ENCODE measurements around the gene KCNJ10.

Gene KCNJ10

GRCh38 chr1:160020196-160020595 lies 49.8 kb downstream of the KCNJ10 start:
- DNase-seq = no peak

GRCh38 chr1:160018900-160019299 lies 51.1 kb downstream of the KCNJ10 start:
- DNase-seq = no peak

- no peak for DNase-seq
Observed at GRCh38 chr1:160018347-160018746, 51.6 kb downstream of the KCNJ10 start.

GRCh38 chr1:160017592-160017991 lies 52.4 kb downstream of the KCNJ10 start:
- DNase-seq = no peak

GRCh38 chr1:160011781-160012180 lies 58.2 kb downstream of the KCNJ10 start:
- no peak for DNase-seq

GRCh38 chr1:160009801-160010200 lies 60.2 kb downstream of the KCNJ10 start:
- no peak for DNase-seq

GRCh38 chr1:160009081-160009480 lies 60.9 kb downstream of the KCNJ10 start:
- no peak for DNase-seq

GRCh38 chr1:160007577-160008200 lies 62.3 kb downstream of the KCNJ10 start:
- peak; percentile 55 for DNase-seq

GRCh38 chr1:160006312-160006940 lies 63.5 kb downstream of the KCNJ10 start:
- DNase-seq = peak; percentile 77

GRCh38 chr1:160005070-160005469 lies 64.9 kb downstream of the KCNJ10 start:
- no peak for DNase-seq

- no peak for DNase-seq
Observed at GRCh38 chr1:160004425-160004824, 65.5 kb downstream of the KCNJ10 start.

GRCh38 chr1:160004001-160004400 lies 66.0 kb downstream of the KCNJ10 start:
- DNase-seq = no peak

- no peak for DNase-seq
Observed at GRCh38 chr1:160001440-160001839, 68.5 kb downstream of the KCNJ10 start.

- no peak for DNase-seq
Observed at GRCh38 chr1:159999204-159999603, 70.8 kb downstream of the KCNJ10 start.

- DNase-seq = no peak
Observed at GRCh38 chr1:159996653-159997052, 73.3 kb downstream of the KCNJ10 start.

- DNase-seq = no peak
Observed at GRCh38 chr1:159994896-159995295, 75.1 kb downstream of the KCNJ10 start.

- DNase-seq = no peak
Observed at GRCh38 chr1:159993911-159994310, 76.0 kb downstream of the KCNJ10 start.

GRCh38 chr1:159992161-159992560 lies 77.8 kb downstream of the KCNJ10 start:
- DNase-seq = no peak

GRCh38 chr1:159991513-159991912 lies 78.4 kb downstream of the KCNJ10 start:
- peak; percentile 12 for DNase-seq

GRCh38 chr1:159990005-159990404 lies 80.0 kb downstream of the KCNJ10 start:
- DNase-seq = no peak

- DNase-seq = no peak
Observed at GRCh38 chr1:159989581-159989980, 80.4 kb downstream of the KCNJ10 start.

GRCh38 chr1:159988006-159988405 lies 82.0 kb downstream of the KCNJ10 start:
- no peak for DNase-seq

- DNase-seq = no peak
Observed at GRCh38 chr1:159987186-159987585, 82.8 kb downstream of the KCNJ10 start.

GRCh38 chr1:159986531-159986930 lies 83.4 kb downstream of the KCNJ10 start:
- no peak for DNase-seq

- DNase-seq = no peak
Observed at GRCh38 chr1:159986093-159986492, 83.9 kb downstream of the KCNJ10 start.

Measured in CD4-positive, alpha-beta T cell treated with Interleukin-10 for 1 hour (primary cell).